Hepatocyte (in vitro differentiated cells): ENCODE results near the gene ARHGAP21. TPM values are rescaled to one million over a fixed set of nuclear protein-coding genes. Genes with fewer than 3 reads are reported as not detected.

Source experiments
- DNase-seq: peaks from one replicate; pipeline ENCODE4 v3.0.0-alpha.2; 2016; ENCODE audit warnings: low spot score
- H2AFZ ChIP-seq: fragments of 200-600 bp; sonication (generic); 2 replicates; pipeline ENCODE4 v1.6.0; 2016; ENCODE audit warnings: antibody characterized with exemption, mild to moderate bottlenecking
- H3K27ac ChIP-seq: fragments of 200-600 bp; sonication (generic); 2 replicates; pipeline ENCODE4 v1.5.1; 2016; ENCODE audit warnings: mild to moderate bottlenecking
- H3K27me3 ChIP-seq: fragments of 200-600 bp; sonication (generic); 2 replicates; pipeline ENCODE4 v1.6.1; 2016
- H3K36me3 ChIP-seq: fragments of 200-600 bp; sonication (generic); replicated peaks from 2 replicates; pipeline ENCODE4 v1.5.1; 2016; ENCODE audit warnings: low read depth; ENCODE audit not compliant: insufficient read depth
- H3K4me1 ChIP-seq: fragments of 200-600 bp; sonication (generic); 2 replicates; pipeline ENCODE4 v1.5.1; 2016; ENCODE audit warnings: mild to moderate bottlenecking, moderate library complexity; ENCODE audit not compliant: insufficient read depth
- H3K4me2 ChIP-seq: fragments of 200-600 bp; sonication (generic); 2 replicates; pipeline ENCODE4 v1.6.0; 2016
- H3K4me3 ChIP-seq: fragments of 200-600 bp; sonication (generic); 2 replicates; pipeline ENCODE4 v1.5.1; 2016; ENCODE audit warnings: mild to moderate bottlenecking
- H3K79me2 ChIP-seq: fragments of 200-600 bp; sonication (generic); 2 replicates; pipeline ENCODE4 v1.6.0; 2017; ENCODE audit warnings: mild to moderate bottlenecking
- H3K9me2 ChIP-seq: fragments of 200-600 bp; sonication (generic); replicated peaks from 2 replicates; pipeline ENCODE4 v1.6.0; 2017; ENCODE audit warnings: mild to moderate bottlenecking; ENCODE audit not compliant: insufficient read depth
- H3K9me3 ChIP-seq: fragments of 200-600 bp; sonication (generic); 2 replicates; pipeline ENCODE4 v1.5.1; 2016; ENCODE audit warnings: low read depth, mild to moderate bottlenecking
- H4K20me1 ChIP-seq: fragments of 200-600 bp; sonication (generic); 2 replicates; pipeline ENCODE4 v1.6.0; 2016; ENCODE audit warnings: mild to moderate bottlenecking; ENCODE audit not compliant: insufficient read depth, poor library complexity, severe bottlenecking
- CTCF ChIP-seq: fragments of 200-600 bp; sonication (generic); IDR thresholded peaks from 2 replicates; pipeline ENCODE4 v1.5.1; 2016; ENCODE audit warnings: antibody characterized with exemption, mild to moderate bottlenecking; ENCODE audit not compliant: poor library complexity
- EZH2 ChIP-seq: fragments of 200-600 bp; sonication (generic); IDR thresholded peaks from 2 replicates; pipeline ENCODE4 v1.6.1; 2016; ENCODE audit warnings: antibody characterized with exemption, mild to moderate bottlenecking, borderline replicate concordance
- EZH2phosphoT487 ChIP-seq: fragments of 200-600 bp; sonication (generic); IDR thresholded peaks from one replicate; pipeline ENCODE4 v1.6.1; 2018; ENCODE audit warnings: antibody characterized with exemption, mild to moderate bottlenecking, low read depth, moderate library complexity; ENCODE audit not compliant: unreplicated experiment, severe bottlenecking
- WGBS: methylation state at CpG from one replicate; pipeline ENCODE4 v1.1.6; 2016; ENCODE audit warnings: low lambda C conversion rate; ENCODE audit errors: missing lambda C conversion rate; 5-methylcytosine and 5-hydroxymethylcytosine counted together
- polyA plus RNA-seq: library from polyadenylated mRNA; unstranded; fragments of >200 nt; fragmentation: Nextera tagmentation; extraction: Ambion mirVana; gene quantifications from 2 replicates; pipeline ENCODE4 v1.2.1, GENCODE V29; 2016
- total RNA-seq: library from RNA; depleted of rRNA; stranded (reverse); fragments of >200 nt; gene quantifications from 2 replicates; pipeline ENCODE4 v1.2.3, GENCODE V29; 2014

The ARHGAP21 gene
- total and polyA plus RNA-seq, 2 experiments from 2014 or later: 15.1 to 70.2 TPM

GRCh38 chr10:24554036-24554435 is 169.7 kb downstream of the ARHGAP21 start:
- H3K9me2 ChIP-seq: no peaks in the 10 kb centered on the region
- no peak overlapping the region for H2AFZ ChIP-seq
- no peaks in the 10 kb centered on the region for H3K27me3 ChIP-seq
- H3K4me1 ChIP-seq: peaks cover 4% of the 10 kb centered on the region
- WGBS: 83% methylated on average over 7 of the region's 7 CpGs
- H3K27ac ChIP-seq: no peak overlapping the region
- H3K36me3 ChIP-seq: no peaks in the 10 kb centered on the region
- no peak for DNase-seq
- H4K20me1 ChIP-seq: no peaks in the 10 kb centered on the region
- no peak overlapping the region for H3K4me3 ChIP-seq
- TF ChIP-seq CTCF (no peak), EZH2 (no peak), EZH2phosphoT487 (no peak)
- no peaks in the 10 kb centered on the region for H3K9me3 ChIP-seq
- H3K79me2 ChIP-seq: no peaks in the 10 kb centered on the region
- H3K4me2 ChIP-seq: no peak overlapping the region

- Histone ChIP-seq H3K9me2 (no peaks in the 10 kb centered on the region), H3K4me1 (peaks cover 4% of the 10 kb centered on the region), H3K4me2 (no peak overlapping the region), H2AFZ (no peak overlapping the region), H3K79me2 (no peaks in the 10 kb centered on the region), H3K9me3 (no peaks in the 10 kb centered on the region), H3K36me3 (no peaks in the 10 kb centered on the region), H3K4me3 (no peak overlapping the region), H3K27me3 (no peaks in the 10 kb centered on the region), H4K20me1 (no peaks in the 10 kb centered on the region), H3K27ac (no peak overlapping the region)
- WGBS: 81% methylated on average over 10 of the region's 10 CpGs
- no peak for TF ChIP-seq CTCF
- TF ChIP-seq EZH2phosphoT487: no peak
- TF ChIP-seq EZH2: no peak
- DNase-seq: no peak
Measured at GRCh38 chr10:24553051-24553612, 170.6 kb downstream of the ARHGAP21 start.

GRCh38 chr10:24552346-24553016 is 171.2 kb downstream of the ARHGAP21 start:
- Histone ChIP-seq H3K9me2 (no peaks in the 10 kb centered on the region), H4K20me1 (no peaks in the 10 kb centered on the region), H3K27ac (no peak overlapping the region), H3K4me2 (no peak overlapping the region), H3K79me2 (no peaks in the 10 kb centered on the region), H3K27me3 (no peaks in the 10 kb centered on the region), H3K36me3 (no peaks in the 10 kb centered on the region), H3K4me3 (no peak overlapping the region), H3K9me3 (no peaks in the 10 kb centered on the region), H3K4me1 (peaks cover 4% of the 10 kb centered on the region), H2AFZ (no peak overlapping the region)
- 67% methylated on average over 21 of the region's 22 CpGs for WGBS
- TF ChIP-seq EZH2phosphoT487 (no peak), EZH2 (no peak), CTCF (no peak)
- DNase-seq: peak; percentile 79
